Right atrium auricular region (tissue), 2 donors: ENCODE results near the gene CERS2. TPM values are rescaled to one million over a fixed set of nuclear protein-coding genes. Genes with fewer than 3 reads are reported as not detected.

Source experiments
- DNase-seq: peaks from one replicate; pipeline ENCODE4 v3.0.0-alpha.2; 2019; ENCODE audit warnings: low spot score
- H3K27ac ChIP-seq, 2 donors: fragments of 200-600 bp; sonication (generic); 1 replicate in 1 of 2; 2 replicates in 1 of 2; pipeline ENCODE4 v1.5.1; 2016 to 2019
- H3K27me3 ChIP-seq, 2 donors: fragments of 200-600 bp; sonication (generic); one replicate each; pipeline versions ENCODE4 v1.5.1 to v1.6.0; 2017 to 2019
- H3K36me3 ChIP-seq: fragments of 200-600 bp; sonication (generic); one replicate; pipeline ENCODE4 v1.5.1; 2016
- H3K4me1 ChIP-seq, 2 donors: fragments of 200-600 bp; sonication (generic); one replicate each; pipeline versions ENCODE4 v1.5.1 to v1.6.0; 2017 to 2019
- H3K4me3 ChIP-seq, 2 donors: fragments of 200-600 bp; sonication (generic); 1 replicate in 1 of 2; 2 replicates in 1 of 2; pipeline ENCODE4 v1.5.1; 2017 to 2019; ENCODE audit warnings: mild to moderate bottlenecking in 1 of 2, moderate library complexity in 1 of 2
- H3K9me3 ChIP-seq, 2 donors: fragments of 200-600 bp; sonication (generic); one replicate each; pipeline ENCODE4 v1.5.1; 2019
- CTCF ChIP-seq, 2 donors: fragments of 200-600 bp; sonication (generic); IDR thresholded peaks; one replicate each; pipeline ENCODE4 v1.5.1; 2019; ENCODE audit warnings: antibody characterized with exemption in 2 of 2
- total RNA-seq, 2 donors: library from RNA; depleted of rRNA; stranded (reverse); fragments of >200 nt; gene quantifications; one replicate each; pipeline ENCODE4 v1.1.0, GENCODE V29; 2016

CERS2 gene
- total RNA-seq, 2 donors from 2014 or later, result 47.9 to 91.4 TPM

GRCh38 chr1:150981805-150982712 is 7.4 kb upstream of the CERS2 start, which contains the start of gene ANXA9:
Gene ANXA9, plus strand, starts transcription at chr1:150982292. Its CDS starts 814 bp downstream, at chr1:150983106.
- Histone ChIP-seq H3K4me3 (no peak within 1 kb of the TSS), H3K36me3 (no peaks in the 10 kb centered on the region), H3K4me1 (peaks cover 0 to 23% of the 10 kb centered on the region in 2 donors), H3K27ac (no peak within 1 kb of the TSS), H3K27me3 (no peaks in the 10 kb centered on the region), H3K9me3 (no peaks in the 10 kb centered on the region)
- no peak for DNase-seq
- no peak for TF ChIP-seq CTCF (IDR thresholded peaks at IDR 0.05)

- no peak for TF ChIP-seq CTCF (IDR thresholded peaks at IDR 0.05)
- no peak overlapping the region for H3K4me3 ChIP-seq
- H3K27ac ChIP-seq, result no peak overlapping the region
- no peaks in the 10 kb centered on the region for H3K36me3 ChIP-seq
- H3K4me1 ChIP-seq, result peaks cover 0 to 25% of the 10 kb centered on the region in 2 donors
- no peak for DNase-seq
- H3K9me3 ChIP-seq, result no peaks in the 10 kb centered on the region
- no peaks in the 10 kb centered on the region for H3K27me3 ChIP-seq
Measured at GRCh38 chr1:150981177-150981804, 6.7 kb upstream of the CERS2 start.

GRCh38 chr1:150979092-150980056 is 4.7 kb upstream of the CERS2 start:
- H3K4me3 ChIP-seq, result peak overlapping the region in 1 of 2 donors; percentile 23

GRCh38 chr1:150976879-150977694 is 2.5 kb upstream of the CERS2 start:
- Histone ChIP-seq H3K4me3 (no peak overlapping the region), H3K36me3 (no peaks in the 10 kb centered on the region), H3K9me3 (no peaks in the 10 kb centered on the region), H3K27ac (peak overlapping the region; percentile 67 to 77), H3K4me1 (peaks cover 0 to 51% of the 10 kb centered on the region in 2 donors), H3K27me3 (no peaks in the 10 kb centered on the region)
- TF ChIP-seq CTCF (IDR thresholded peaks at IDR 0.05), result no peak
- peak; percentile 81 for DNase-seq

More at GRCh38 chr1:150979092-150980056, 4.7 kb upstream of the CERS2 start:
- Histone ChIP-seq H3K9me3 (no peaks in the 10 kb centered on the region), H3K27me3 (no peaks in the 10 kb centered on the region), H3K4me1 (peaks cover 0 to 34% of the 10 kb centered on the region in 2 donors), H3K36me3 (no peaks in the 10 kb centered on the region), H3K27ac (peak overlapping the region; percentile 44 to 53)
- DNase-seq, result peak; percentile 94
- TF ChIP-seq CTCF (IDR thresholded peaks at IDR 0.05), result peak; percentile 99
